ENCODE data around the gene RCOR1.

- TF ChIP-seq CTCF (conservative IDR thresholded peaks at IDR 0.05 in 1 of 2, IDR thresholded peaks at IDR 0.05 in 1 of 2; ENCODE audit: extremely low read depth in 1 of 2, insufficient read depth in 1 of 2, low read depth in 1 of 2, low read length in 2 of 2) (no peak), EZH2 (IDR thresholded peaks at IDR 0.05; ENCODE audit: borderline replicate concordance, low read length) (no peak)
Measured at GRCh38 chr14:102779084-102779462, 186.6 kb downstream of the RCOR1 start.
